Measurements from ENCODE around the gene CA5B.
"Not testable (repeated sequence)": the region's sequence is repeated elsewhere in the genome, so short reads cannot be mapped to it uniquely, and the experiment has no call there.

DNA sequence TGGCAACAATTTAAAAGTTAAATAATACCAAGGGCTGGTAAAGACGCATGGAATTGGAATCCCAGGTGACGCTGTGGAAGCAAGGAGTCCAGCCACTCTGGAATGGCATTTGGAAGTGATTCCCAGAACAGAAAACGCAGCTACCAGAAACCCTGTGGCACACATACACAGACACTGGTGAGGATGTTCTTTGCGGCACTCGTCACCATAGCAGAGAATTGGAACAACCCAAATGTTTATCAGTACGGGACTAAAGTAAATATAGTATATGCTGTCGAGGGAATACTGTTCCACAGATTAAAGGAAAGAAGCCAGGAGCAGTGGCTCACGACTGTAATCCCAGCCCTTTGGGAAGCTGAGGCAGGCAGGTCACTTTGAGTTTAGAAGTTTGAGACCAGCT lies 33.8 kb upstream of the CA5B start:
- TF ChIP-seq, protein P1, sequence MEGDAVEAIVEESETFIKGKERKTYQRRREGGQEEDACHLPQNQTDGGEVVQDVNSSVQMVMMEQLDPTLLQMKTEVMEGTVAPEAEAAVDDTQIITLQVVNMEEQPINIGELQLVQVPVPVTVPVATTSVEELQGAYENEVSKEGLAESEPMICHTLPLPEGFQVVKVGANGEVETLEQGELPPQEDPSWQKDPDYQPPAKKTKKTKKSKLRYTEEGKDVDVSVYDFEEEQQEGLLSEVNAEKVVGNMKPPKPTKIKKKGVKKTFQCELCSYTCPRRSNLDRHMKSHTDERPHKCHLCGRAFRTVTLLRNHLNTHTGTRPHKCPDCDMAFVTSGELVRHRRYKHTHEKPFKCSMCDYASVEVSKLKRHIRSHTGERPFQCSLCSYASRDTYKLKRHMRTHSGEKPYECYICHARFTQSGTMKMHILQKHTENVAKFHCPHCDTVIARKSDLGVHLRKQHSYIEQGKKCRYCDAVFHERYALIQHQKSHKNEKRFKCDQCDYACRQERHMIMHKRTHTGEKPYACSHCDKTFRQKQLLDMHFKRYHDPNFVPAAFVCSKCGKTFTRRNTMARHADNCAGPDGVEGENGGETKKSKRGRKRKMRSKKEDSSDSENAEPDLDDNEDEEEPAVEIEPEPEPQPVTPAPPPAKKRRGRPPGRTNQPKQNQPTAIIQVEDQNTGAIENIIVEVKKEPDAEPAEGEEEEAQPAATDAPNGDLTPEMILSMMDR (IDR thresholded peaks at IDR 0.05; ENCODE audit: control extremely low read depth in 1 of 3, insufficient read depth in 1 of 3, low read depth in 1 of 3, low read length in 3 of 3) = not testable (repeated sequence)
- TF ChIP-seq, protein P2, sequence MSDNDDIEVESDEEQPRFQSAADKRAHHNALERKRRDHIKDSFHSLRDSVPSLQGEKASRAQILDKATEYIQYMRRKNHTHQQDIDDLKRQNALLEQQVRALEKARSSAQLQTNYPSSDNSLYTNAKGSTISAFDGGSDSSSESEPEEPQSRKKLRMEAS (IDR thresholded peaks at IDR 0.05) = not testable (repeated sequence)
- not testable (repeated sequence) for TF ChIP-seq POLR2AphosphoS5 (IDR thresholded peaks at IDR 0.05; ENCODE audit: low read depth, low read length); HDAC6 (IDR thresholded peaks at IDR 0.05; ENCODE audit: low read depth, low read length); BACH1 (IDR thresholded peaks at IDR 0.05; ENCODE audit: low read length); TEAD4 (IDR thresholded peaks at IDR 0.05; ENCODE audit: low read depth, low read length)
